GM06990 (cell line): Measurements from ENCODE around the gene GRIK4.

ENCODE experiments used
- DNase-seq: peaks from one replicate; pipeline ENCODE4 v3.0.0-alpha.2; 2011; ENCODE audit not compliant: insufficient read length; ENCODE audit errors: extremely low read depth
- H3K27me3 ChIP-seq: replicated peaks from 2 replicates; pipeline ENCODE4 v1.6.0; 2011; ENCODE audit warnings: low read length; ENCODE audit not compliant: control insufficient read depth, insufficient read depth
- H3K36me3 ChIP-seq: 2 replicates; pipeline ENCODE4 v1.5.1; 2011; ENCODE audit warnings: low read length; ENCODE audit not compliant: control insufficient read depth, insufficient read depth
- H3K4me3 ChIP-seq: replicated peaks from 2 replicates; pipeline ENCODE4 v1.5.1; 2011; ENCODE audit warnings: low read depth, mild to moderate bottlenecking, control low read depth, low read length
- TF ChIP-seq, protein P1 (sequence below): IDR thresholded peaks from 2 replicates; pipeline ENCODE4 v1.5.1; 2011; ENCODE audit warnings: low read length, control low read depth, mild to moderate bottlenecking, inconsistent platforms; ENCODE audit not compliant: insufficient read depth, poor library complexity, severe bottlenecking

The GRIK4 gene

DNA sequence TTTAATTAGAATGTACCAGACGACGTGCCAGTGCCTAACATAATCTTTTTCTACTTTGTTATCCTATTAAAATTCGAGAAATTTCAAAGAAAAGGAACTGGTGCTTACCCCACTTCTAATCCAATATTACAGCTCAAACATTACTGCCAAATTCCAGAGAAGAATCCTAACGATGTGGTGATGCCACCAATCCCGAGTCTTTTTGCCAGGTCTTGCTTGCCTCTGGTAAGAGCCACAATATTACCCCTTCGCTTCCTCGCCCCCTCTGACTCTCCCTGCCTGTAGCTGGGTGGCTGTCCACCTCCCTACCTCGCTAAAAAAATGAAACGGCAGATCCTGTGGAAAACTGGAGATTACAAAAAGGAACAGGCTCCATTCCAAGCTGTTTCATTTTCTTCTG, 462.9 kb downstream of the GRIK4 start:
- Histone ChIP-seq H3K4me3 (no peak overlapping the region), H3K36me3 (no peaks in the 10 kb centered on the region), H3K27me3 (peaks cover 5% of the 10 kb centered on the region)
- TF ChIP-seq, protein P1, sequence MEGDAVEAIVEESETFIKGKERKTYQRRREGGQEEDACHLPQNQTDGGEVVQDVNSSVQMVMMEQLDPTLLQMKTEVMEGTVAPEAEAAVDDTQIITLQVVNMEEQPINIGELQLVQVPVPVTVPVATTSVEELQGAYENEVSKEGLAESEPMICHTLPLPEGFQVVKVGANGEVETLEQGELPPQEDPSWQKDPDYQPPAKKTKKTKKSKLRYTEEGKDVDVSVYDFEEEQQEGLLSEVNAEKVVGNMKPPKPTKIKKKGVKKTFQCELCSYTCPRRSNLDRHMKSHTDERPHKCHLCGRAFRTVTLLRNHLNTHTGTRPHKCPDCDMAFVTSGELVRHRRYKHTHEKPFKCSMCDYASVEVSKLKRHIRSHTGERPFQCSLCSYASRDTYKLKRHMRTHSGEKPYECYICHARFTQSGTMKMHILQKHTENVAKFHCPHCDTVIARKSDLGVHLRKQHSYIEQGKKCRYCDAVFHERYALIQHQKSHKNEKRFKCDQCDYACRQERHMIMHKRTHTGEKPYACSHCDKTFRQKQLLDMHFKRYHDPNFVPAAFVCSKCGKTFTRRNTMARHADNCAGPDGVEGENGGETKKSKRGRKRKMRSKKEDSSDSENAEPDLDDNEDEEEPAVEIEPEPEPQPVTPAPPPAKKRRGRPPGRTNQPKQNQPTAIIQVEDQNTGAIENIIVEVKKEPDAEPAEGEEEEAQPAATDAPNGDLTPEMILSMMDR = no peak
- no peak for DNase-seq

DNA sequence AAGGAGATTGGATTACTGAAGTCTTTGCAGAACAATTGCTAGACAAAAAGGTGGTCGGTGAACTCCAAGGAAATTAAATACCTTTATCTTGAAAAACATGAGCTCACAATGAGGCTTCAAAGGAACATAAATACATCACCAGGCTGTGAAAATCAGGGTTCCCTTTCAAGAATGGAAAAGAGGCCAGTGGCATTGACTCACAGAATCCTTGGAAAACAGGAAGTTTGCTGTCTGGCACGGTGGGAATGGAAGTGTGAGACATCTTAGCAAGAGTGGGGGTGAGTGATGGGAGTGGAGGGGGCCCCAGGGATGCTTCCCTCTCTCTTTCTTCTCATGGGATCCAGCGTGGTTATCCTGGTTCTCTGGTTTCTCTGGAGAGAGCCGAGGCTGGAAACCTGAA, 463.4 kb downstream of the GRIK4 start:
- DNase-seq = no peak
- H3K36me3 ChIP-seq = no peaks in the 10 kb centered on the region
- H3K27me3 ChIP-seq = peaks cover 7% of the 10 kb centered on the region
- H3K4me3 ChIP-seq = no peak overlapping the region
- TF ChIP-seq, protein P1 = no peak

DNA sequence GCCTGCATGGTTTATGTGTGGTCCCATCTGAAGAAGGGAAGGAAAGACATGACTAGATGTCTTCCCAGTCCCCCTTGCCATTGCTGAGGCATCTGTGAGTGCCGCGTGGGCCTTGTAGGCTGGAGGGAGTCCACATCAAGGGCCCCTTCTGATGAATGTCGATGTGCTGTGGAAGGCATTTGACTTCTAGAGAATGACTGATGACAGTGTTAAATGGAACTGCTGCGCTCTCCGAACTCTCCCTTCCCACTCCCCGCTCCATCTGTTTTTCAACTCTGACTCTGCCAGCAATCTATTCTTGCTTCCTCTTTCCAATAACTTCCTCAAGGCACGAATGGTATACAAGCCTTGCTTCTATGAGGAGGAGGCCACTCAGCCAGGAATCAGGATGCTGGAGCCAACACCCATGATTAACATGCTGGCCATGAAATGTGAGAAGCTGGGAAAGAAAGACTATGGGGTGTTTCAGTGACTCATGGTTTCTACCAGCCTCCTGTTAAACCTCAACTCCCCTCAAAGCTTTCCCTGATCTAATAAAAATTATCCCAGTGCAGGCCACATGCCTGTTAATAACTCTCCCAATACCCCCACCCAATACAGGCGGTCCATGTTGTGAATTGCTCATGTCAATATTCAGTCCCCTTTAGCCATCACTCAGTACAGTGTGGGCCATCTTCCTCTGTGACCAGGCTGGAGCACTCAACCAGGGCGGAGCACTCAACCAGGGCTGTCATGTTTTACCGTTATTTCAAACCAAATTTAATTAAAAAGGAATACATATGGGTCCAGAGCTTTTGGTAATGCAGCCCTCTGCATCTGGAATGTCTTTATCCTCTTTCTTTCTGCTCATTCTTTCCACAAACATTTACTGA, 466.0 kb downstream of the GRIK4 start:
- H3K27me3 ChIP-seq = peaks cover 5% of the 10 kb centered on the region
- no peaks in the 10 kb centered on the region for H3K36me3 ChIP-seq
- TF ChIP-seq, protein P1 = no peak
- no peak for DNase-seq
- no peak overlapping the region for H3K4me3 ChIP-seq

DNA sequence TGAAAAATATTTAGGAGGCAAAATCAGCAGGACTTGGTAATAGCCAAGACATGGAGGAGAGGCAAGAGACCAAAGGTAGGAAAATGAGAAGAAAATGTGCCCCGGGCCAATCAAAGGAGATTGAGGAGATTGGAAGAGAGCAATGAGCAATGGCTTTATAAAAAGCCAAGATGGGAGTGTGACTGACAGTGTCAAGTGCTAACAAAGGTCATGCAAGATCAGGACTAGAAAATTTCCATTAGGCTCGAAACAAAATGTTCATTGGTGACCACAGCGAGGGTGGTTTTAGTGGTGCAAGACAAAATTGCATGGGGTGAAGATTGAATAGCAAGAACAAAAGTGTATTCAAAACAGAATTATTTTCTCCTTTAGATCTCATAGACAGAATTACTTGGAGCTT, 467.2 kb downstream of the GRIK4 start:
- TF ChIP-seq, protein P1 = no peak

DNA sequence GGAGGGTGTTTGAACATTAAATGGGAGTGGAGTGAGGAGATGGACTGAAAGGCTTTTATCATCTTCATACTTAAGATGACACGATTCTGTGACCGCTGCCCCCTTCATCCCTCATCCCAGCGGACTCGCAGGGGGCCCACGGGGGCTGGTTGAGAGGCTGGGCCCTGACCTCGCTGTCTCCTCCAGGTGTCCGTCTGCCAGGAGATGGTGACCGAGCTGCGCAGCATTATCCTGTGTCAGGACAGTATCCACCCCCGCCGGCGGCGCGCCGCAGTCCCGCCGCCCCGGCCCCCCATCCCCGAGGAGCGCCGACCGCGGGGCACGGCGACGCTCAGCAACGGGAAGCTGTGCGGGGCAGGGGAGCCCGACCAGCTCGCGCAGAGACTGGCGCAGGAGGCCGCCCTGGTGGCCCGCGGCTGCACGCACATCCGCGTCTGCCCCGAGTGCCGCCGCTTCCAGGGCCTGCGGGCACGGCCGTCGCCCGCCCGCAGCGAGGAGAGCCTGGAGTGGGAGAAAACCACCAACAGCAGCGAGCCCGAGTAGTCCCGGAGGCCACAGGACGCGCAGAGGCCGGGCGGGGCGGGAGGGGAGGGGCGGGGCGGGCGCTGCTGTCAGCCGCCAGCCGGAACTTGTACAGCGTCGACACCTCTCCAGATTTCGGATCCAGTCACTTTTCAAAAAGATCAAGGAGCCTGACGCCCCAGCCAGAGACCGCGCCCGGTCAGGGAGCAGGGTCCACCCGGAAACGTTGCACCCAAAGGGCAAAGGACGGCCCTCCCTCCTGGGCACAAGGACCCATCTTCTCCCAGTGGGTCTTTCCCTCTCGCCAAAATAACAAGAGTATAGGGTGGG, 474.4 kb downstream of the GRIK4 start:
- Histone ChIP-seq H3K27me3 (peaks cover 2% of the 10 kb centered on the region), H3K4me3 (peak overlapping the region; percentile 42), H3K36me3 (no peaks in the 10 kb centered on the region)
- TF ChIP-seq, protein P1 = no peak
- DNase-seq = peak; percentile 32

More for the DNA sequence above, 467.2 kb downstream of the GRIK4 start:
- no peak for DNase-seq
- H3K27me3 ChIP-seq = peaks cover 5% of the 10 kb centered on the region
- H3K36me3 ChIP-seq = no peaks in the 10 kb centered on the region
- H3K4me3 ChIP-seq = no peak overlapping the region
